ENCODE measurements around the gene SLC35C1. TPM values are rescaled to one million over a fixed set of nuclear protein-coding genes. Genes with fewer than 3 reads are reported as not detected.

Gene SLC35C1
- total RNA-seq, 1 donor from 2014 or later = 24.7 TPM

DNA sequence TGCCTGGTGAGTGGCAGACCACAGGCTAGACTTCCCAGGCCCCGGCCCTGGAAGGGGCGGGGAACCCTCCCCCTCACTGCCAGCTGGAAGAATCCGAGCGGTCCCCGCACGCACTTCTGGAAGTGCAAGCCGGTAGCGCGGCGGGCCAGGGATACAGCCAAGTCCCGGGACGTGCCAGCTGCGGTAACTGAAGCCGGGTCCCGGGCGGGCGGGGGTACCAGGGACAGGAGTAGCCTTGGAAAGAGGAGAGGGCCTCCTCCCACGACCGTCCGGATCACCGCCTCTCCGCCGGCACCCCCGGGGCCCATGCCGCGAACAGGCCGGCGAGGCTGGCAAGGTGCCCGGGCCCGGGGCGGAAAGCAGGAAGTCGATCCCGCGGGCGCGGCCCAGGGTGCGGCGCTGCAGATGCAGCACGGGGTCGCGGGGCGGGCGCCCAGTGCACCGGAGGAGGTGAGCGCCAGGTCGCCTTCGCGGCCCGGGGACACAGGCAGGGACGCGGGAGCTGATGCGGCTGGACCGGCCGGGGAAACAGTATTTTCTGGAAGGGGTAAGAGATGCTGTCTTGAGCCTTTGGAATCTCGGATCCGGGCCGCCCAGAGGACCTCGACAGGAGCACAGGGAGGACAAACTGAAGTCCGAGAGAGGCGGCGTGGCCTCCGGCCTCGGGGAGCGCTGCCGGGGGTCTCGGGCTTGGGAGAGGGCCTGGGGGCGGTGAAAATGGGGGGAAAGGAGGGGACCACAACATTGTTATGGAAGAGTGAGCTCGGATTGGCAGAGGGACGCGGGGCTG is 783 bp upstream of the SLC35C1 start:
- H3K36me3 ChIP-seq = peaks cover 13% of the 10 kb centered on the region
- DNase-seq (peak; percentile 92), ATAC-seq (peak; percentile 76 to 83)
- intact Hi-C loops (cut with DNase I) = no loop called here
- H3K4me1 ChIP-seq = peaks cover 36% of the 10 kb centered on the region
- no peaks in the 10 kb centered on the region for H3K9me3 ChIP-seq
- H3K27me3 ChIP-seq (ENCODE audit: low read depth) = no peaks in the 10 kb centered on the region
- peak overlapping the region; percentile 92 for H3K27ac ChIP-seq
- H3K4me3 ChIP-seq = peak overlapping the region; percentile 90
- TF ChIP-seq, protein P1, sequence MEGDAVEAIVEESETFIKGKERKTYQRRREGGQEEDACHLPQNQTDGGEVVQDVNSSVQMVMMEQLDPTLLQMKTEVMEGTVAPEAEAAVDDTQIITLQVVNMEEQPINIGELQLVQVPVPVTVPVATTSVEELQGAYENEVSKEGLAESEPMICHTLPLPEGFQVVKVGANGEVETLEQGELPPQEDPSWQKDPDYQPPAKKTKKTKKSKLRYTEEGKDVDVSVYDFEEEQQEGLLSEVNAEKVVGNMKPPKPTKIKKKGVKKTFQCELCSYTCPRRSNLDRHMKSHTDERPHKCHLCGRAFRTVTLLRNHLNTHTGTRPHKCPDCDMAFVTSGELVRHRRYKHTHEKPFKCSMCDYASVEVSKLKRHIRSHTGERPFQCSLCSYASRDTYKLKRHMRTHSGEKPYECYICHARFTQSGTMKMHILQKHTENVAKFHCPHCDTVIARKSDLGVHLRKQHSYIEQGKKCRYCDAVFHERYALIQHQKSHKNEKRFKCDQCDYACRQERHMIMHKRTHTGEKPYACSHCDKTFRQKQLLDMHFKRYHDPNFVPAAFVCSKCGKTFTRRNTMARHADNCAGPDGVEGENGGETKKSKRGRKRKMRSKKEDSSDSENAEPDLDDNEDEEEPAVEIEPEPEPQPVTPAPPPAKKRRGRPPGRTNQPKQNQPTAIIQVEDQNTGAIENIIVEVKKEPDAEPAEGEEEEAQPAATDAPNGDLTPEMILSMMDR (IDR thresholded peaks at IDR 0.05) = no peak

DNA sequence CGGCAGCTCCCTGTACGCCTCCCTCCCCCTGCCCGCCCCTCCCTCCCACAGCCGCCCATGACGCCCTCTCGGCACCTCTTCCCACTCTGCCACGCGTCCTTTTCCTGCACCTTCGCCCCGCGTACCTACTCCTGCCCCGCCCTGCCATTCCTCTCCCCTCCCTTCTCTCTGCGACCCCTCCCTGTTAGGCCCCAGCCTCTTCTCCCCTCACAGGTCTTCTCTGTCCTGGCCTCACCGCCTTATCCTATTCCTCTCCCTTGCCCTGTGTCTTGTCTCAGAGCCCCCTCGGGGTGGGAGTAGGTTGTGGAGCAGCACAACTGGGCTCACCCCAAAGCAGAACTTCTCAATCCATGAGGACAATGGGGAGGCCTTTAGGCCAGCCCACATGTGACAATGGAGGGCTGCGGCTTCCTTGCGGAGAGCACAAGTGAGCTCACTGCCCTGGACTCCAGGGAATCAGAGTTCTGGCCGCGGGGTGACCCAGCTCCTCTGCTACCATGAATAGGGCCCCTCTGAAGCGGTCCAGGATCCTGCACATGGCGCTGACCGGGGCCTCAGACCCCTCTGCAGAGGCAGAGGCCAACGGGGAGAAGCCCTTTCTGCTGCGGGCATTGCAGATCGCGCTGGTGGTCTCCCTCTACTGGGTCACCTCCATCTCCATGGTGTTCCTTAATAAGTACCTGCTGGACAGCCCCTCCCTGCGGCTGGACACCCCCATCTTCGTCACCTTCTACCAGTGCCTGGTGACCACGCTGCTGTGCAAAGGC is 539 bp downstream of the SLC35C1 start:
- H3K36me3 ChIP-seq = peaks cover 26% of the 10 kb centered on the region
- ATAC-seq (peak; percentile 44 to 63), DNase-seq (peak; percentile 55)
- H3K27me3 ChIP-seq (ENCODE audit: low read depth) = no peaks in the 10 kb centered on the region
- intact Hi-C loops (cut with DNase I) = no loop called here
- peak overlapping the region; percentile 92 for H3K27ac ChIP-seq
- peaks cover 40% of the 10 kb centered on the region for H3K4me1 ChIP-seq
- H3K9me3 ChIP-seq = no peaks in the 10 kb centered on the region
- TF ChIP-seq, protein P1 (IDR thresholded peaks at IDR 0.05) = no peak
- peak overlapping the region; percentile 90 for H3K4me3 ChIP-seq

DNA sequence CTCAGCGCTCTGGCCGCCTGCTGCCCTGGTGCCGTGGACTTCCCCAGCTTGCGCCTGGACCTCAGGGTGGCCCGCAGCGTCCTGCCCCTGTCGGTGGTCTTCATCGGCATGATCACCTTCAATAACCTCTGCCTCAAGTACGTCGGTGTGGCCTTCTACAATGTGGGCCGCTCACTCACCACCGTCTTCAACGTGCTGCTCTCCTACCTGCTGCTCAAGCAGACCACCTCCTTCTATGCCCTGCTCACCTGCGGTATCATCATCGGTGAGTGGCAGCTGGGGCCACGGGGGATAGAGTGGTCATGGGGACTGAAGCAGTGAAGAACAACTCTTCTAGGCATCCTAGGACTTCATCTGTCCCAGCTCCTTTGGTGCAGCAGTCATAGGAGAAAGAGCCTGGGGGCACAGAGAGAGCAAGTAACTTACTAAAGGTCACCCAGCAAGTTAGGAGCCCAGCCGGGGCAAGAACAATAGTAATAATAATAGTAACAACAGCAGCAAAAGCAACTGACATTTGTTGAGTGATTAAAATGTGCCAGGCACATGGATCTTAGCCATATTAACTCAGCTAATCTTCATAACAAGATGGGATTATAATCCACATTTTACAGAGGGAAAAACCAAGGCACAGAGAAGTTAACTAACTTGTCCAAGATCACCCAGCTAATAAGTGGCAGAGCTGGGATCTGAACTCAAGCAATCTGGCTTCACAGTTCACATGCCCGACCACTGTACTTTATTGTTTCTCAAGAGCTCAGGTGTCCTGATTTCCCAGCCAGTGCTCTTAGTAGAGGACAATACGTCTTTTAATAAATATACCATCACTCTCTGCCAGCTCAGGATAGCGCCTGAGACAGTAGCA is 1.4 kb downstream of the SLC35C1 start:
- H3K9me3 ChIP-seq = no peaks in the 10 kb centered on the region
- no peak for ATAC-seq
- peak overlapping the region; percentile 90 for H3K4me3 ChIP-seq
- TF ChIP-seq, protein P1 (IDR thresholded peaks at IDR 0.05) = no peak
- H3K4me1 ChIP-seq = peaks cover 40% of the 10 kb centered on the region
- no peaks in the 10 kb centered on the region for H3K27me3 ChIP-seq (ENCODE audit: low read depth)
- peaks cover 34% of the 10 kb centered on the region for H3K36me3 ChIP-seq
- peak; percentile 55 for DNase-seq
- H3K27ac ChIP-seq = peak overlapping the region; percentile 92
- intact Hi-C loops (cut with DNase I) = no loop called here

DNA sequence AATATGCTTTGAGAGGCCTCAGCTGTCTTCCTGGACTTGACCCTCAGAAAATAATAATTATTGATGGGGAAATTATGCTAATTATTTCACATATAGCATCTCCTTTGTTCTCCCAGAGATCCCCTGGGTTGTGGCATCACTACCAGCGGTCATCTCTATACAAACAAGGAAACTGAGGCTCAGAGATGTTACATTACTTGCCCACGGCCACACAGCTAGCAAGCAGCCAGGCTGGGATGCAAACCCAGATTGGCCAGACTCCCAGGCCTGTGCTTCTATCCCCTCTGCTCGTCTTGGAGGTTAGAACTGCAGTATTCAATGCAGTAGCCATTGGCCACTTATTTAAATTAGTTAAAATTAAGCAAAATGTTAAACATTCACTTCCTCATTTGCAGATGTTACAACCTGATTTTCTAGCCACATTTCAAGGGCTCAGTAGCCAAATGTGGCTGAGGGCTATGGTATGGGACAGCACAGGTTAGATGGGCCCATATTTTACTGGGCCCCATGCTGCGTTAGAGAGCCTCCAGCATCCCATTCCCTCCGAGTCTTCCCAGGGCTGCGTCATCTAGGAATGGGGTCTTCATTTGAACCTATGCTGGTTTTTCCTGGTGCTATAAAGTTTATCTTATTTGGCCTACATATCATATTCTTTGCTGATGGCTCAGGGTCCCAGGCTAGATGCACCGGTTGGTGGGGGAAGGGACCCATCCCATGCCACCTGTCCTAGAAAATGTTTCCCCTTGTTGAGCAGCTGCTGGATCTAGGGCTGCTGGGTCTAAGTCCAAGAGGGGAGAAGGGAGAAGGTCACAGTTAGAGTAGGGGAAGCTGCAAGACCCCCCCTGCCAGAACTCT is 2.2 kb downstream of the SLC35C1 start:
- Histone ChIP-seq H3K4me3 (peak overlapping the region; percentile 90), H3K4me1 (peaks cover 40% of the 10 kb centered on the region), H3K9me3 (no peaks in the 10 kb centered on the region), H3K36me3 (peaks cover 43% of the 10 kb centered on the region), H3K27ac (no peak overlapping the region), H3K27me3 (ENCODE audit: low read depth) (no peaks in the 10 kb centered on the region)
- DNase-seq (no peak), ATAC-seq (no peak)
- intact Hi-C loops (cut with DNase I) = no loop called here
- TF ChIP-seq, protein P1 (IDR thresholded peaks at IDR 0.05) = no peak

All from lower lobe of right lung (tissue), 2 donors.